ENCODE data around the gene RHEB.

RHEB gene

GRCh38 chr7:151429560-151430331, 89.9 kb downstream of the RHEB start:
- DNase-seq: peak; percentile 79

GRCh38 chr7:151429237-151429559, 90.5 kb downstream of the RHEB start:
- no peak for DNase-seq

GRCh38 chr7:151428378-151429236, 91.1 kb downstream of the RHEB start:
- no peak for DNase-seq

GRCh38 chr7:151427705-151428377, 91.9 kb downstream of the RHEB start:
- DNase-seq: no peak

GRCh38 chr7:151426904-151427704, 92.6 kb downstream of the RHEB start:
- no peak for DNase-seq

- no peak for DNase-seq
These were observed 93.2 kb downstream of the RHEB start for GRCh38 chr7:151426441-151426903.

- no peak for DNase-seq
These were observed 93.8 kb downstream of the RHEB start for GRCh38 chr7:151425670-151426440.

- DNase-seq: no peak
These were observed 94.9 kb downstream of the RHEB start for GRCh38 chr7:151424799-151425198.

- no peak for DNase-seq
These were observed 95.8 kb downstream of the RHEB start for GRCh38 chr7:151423936-151424335.

GRCh38 chr7:151423226-151423625, 96.5 kb downstream of the RHEB start:
- no peak for DNase-seq

- DNase-seq: no peak
These were observed 97.5 kb downstream of the RHEB start for GRCh38 chr7:151422212-151422611.

GRCh38 chr7:151420144-151420543, 99.6 kb downstream of the RHEB start:
- no peak for DNase-seq

GRCh38 chr7:151416941-151417315, 102.8 kb downstream of the RHEB start:
- DNase-seq: no peak

- no peak for DNase-seq
These were observed 103.4 kb downstream of the RHEB start for GRCh38 chr7:151416112-151416940.

Measured in CD4-positive, alpha-beta T cell treated with Interleukin-12 subunit alpha and Interleukin-12 subunit beta, for 1 hour (primary cell).